GM13977 (cell line): ENCODE data around the gene FAAP20.

Experiments
- DNase-seq: peaks from one replicate; pipeline ENCODE4 v3.0.0; 2012; ENCODE audit warnings: low spot score
- in situ Hi-C: fragments of 300-500 bp; cut with MboI; formaldehyde crosslinking; loops from one replicate; pipeline ENCODE4 v1.12.0; 2022; ENCODE audit warnings: low sequenced_read_pairs, low pct_unique_long_range_greater_than_20kb, mixed read lengths, inconsistent platforms; ENCODE audit not compliant: unreplicated experiment
- TF ChIP-seq, protein P1 (sequence below): IDR thresholded peaks from 2 replicates; pipeline ENCODE4 v1.5.1; 2012; ENCODE audit warnings: mild to moderate bottlenecking, control low read depth; ENCODE audit not compliant: insufficient read depth; ENCODE audit errors: extremely low read depth, missing control alignments

The FAAP20 gene

GRCh38 chr1:2174348-2175054 is 20.1 kb downstream of the FAAP20 start:
- in situ Hi-C loops: loop anchor here (25.0 kb wide), 1 partner anchor 363 kb away; the partner anchor contains the start of genes HES5 and PANK4
- TF ChIP-seq, protein P1, sequence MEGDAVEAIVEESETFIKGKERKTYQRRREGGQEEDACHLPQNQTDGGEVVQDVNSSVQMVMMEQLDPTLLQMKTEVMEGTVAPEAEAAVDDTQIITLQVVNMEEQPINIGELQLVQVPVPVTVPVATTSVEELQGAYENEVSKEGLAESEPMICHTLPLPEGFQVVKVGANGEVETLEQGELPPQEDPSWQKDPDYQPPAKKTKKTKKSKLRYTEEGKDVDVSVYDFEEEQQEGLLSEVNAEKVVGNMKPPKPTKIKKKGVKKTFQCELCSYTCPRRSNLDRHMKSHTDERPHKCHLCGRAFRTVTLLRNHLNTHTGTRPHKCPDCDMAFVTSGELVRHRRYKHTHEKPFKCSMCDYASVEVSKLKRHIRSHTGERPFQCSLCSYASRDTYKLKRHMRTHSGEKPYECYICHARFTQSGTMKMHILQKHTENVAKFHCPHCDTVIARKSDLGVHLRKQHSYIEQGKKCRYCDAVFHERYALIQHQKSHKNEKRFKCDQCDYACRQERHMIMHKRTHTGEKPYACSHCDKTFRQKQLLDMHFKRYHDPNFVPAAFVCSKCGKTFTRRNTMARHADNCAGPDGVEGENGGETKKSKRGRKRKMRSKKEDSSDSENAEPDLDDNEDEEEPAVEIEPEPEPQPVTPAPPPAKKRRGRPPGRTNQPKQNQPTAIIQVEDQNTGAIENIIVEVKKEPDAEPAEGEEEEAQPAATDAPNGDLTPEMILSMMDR: peak; percentile 86
- DNase-seq: peak; percentile 87

- TF ChIP-seq, protein P1: no peak
- DNase-seq: no peak
- in situ Hi-C loops: no loop called here
Observed at GRCh38 chr1:2173546-2174347, 20.8 kb downstream of the FAAP20 start.

GRCh38 chr1:2172551-2173146 is 21.9 kb downstream of the FAAP20 start:
- in situ Hi-C loops: no loop called here
- DNase-seq: no peak
- TF ChIP-seq, protein P1: no peak

DNA sequence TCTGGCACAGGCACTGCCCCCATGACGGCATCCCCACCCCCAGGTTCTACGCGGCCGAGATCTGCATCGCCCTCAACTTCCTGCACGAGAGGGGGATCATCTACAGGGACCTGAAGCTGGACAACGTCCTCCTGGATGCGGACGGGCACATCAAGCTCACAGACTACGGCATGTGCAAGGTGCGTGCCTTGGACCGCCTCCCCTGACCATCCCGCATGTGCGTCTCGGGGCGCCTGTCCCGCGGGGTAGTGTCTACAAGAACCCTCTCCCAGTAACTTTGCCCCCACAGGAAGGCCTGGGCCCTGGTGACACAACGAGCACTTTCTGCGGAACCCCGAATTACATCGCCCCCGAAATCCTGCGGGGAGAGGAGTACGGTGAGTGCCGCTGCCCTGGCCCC is 22.6 kb downstream of the FAAP20 start:
- DNase-seq: no peak
- TF ChIP-seq, protein P1: no peak
- in situ Hi-C loops: no loop called here

DNA sequence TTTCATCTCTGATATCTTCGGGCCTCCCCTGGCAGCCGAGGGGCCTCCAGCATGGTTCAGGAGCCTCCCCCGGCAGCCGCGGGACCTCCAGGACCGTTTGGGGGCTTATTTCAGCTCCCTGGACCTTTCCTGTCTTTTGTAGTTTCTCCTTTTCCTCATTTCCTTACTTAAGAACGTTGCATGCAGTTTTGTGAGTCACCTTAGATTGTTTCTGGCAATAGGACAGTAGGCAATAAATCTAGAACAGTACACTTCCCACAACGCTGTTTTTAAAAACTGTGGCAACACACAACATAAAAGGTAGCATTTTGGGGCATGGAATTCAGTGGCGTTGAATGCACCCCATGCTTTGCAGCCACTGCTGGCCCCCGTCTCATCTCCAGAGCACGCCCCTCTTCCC is 24.4 kb downstream of the FAAP20 start:
- DNase-seq: no peak
- in situ Hi-C loops: no loop called here
- TF ChIP-seq, protein P1: no peak

DNA sequence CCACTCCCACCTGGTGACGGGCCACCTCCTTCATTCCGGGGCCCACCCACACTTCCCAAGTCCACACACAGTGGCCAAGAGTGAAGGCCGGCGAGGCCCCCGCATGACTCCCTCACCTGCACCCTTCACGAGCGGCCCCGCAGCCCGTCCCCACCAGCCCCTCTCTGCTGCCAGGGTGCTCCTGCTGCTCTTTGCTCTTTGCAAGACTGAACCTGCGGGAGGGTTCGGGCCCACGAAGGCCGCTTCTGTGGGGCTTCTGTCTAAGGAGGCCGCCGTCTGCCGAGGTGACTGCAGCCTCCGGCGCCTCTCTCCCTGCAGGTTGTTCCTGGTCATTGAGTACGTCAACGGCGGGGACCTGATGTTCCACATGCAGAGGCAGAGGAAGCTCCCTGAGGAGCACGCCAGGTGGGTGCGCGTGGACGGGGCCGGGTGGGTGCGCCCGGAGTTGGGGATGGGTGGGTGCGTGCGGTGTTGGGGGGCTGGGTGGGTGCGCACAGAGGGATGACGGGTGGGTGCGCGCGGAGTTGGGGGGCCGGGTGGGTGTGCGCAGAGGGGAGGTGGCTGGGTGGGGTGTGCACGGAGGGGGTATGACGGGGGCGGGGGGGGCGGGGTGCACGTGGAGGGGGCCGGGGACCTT is 25.3 kb downstream of the FAAP20 start:
- TF ChIP-seq, protein P1: no peak
- no peak for DNase-seq
- in situ Hi-C loops: no loop called here
